KMS-11 (cell line): ENCODE data around the gene SCARB1.

Source experiments
- H2AFZ ChIP-seq: fragments of 200-600 bp; sonication (generic); 2 replicates; pipeline ENCODE4 v1.6.1; 2016; ENCODE audit warnings: antibody characterized with exemption, mixed run types, low read depth
- H3K27ac ChIP-seq: fragments of 200-600 bp; sonication (generic); 2 replicates; pipeline ENCODE4 v1.6.1; 2016; ENCODE audit warnings: mild to moderate bottlenecking, mixed run types
- H3K27me3 ChIP-seq: fragments of 200-600 bp; sonication (generic); 2 replicates; pipeline ENCODE4 v1.6.1; 2017; ENCODE audit warnings: mild to moderate bottlenecking, low read depth, mixed run types, moderate library complexity; ENCODE audit not compliant: insufficient read depth
- H3K36me3 ChIP-seq: fragments of 200-600 bp; sonication (generic); 2 replicates; pipeline ENCODE4 v1.6.1; 2017; ENCODE audit warnings: mild to moderate bottlenecking, mixed run types; ENCODE audit not compliant: insufficient read depth
- H3K4me1 ChIP-seq: fragments of 200-600 bp; sonication (generic); 2 replicates; pipeline ENCODE4 v1.6.1; 2016; ENCODE audit warnings: mild to moderate bottlenecking, low read depth, mixed run types; ENCODE audit not compliant: poor library complexity, severe bottlenecking
- H3K4me2 ChIP-seq: fragments of 200-600 bp; sonication (generic); 2 replicates; pipeline ENCODE4 v1.7.0; 2016; ENCODE audit warnings: mild to moderate bottlenecking, mixed run types
- H3K4me3 ChIP-seq: fragments of 200-600 bp; sonication (generic); IDR thresholded peaks from 2 replicates; pipeline ENCODE4 v1.6.1; 2017; ENCODE audit warnings: low read depth, low read length, mixed read lengths; ENCODE audit not compliant: insufficient read depth
- H3K79me2 ChIP-seq: fragments of 200-600 bp; sonication (generic); 2 replicates; pipeline ENCODE4 v1.6.1; 2016; ENCODE audit warnings: low read depth, mixed run types; ENCODE audit not compliant: insufficient read depth
- H3K9ac ChIP-seq: fragments of 200-600 bp; sonication (generic); 2 replicates; pipeline ENCODE4 v1.6.1; 2016; ENCODE audit warnings: mild to moderate bottlenecking, mixed run types
- H4K20me1 ChIP-seq: fragments of 200-600 bp; sonication (generic); 2 replicates; pipeline ENCODE4 v1.6.1; 2016; ENCODE audit warnings: mild to moderate bottlenecking, mixed run types; ENCODE audit not compliant: insufficient read depth
- TF ChIP-seq, protein P1 (sequence below): fragments of 200-600 bp; sonication (generic); conservative IDR thresholded peaks from 2 replicates; pipeline ENCODE4 v1.6.1; 2017; ENCODE audit warnings: low read depth, mild to moderate bottlenecking, antibody characterized with exemption, low read length, moderate library complexity, mixed read lengths

The SCARB1 gene

GRCh38 chr12:124809878-124810277 is 53.8 kb downstream of the SCARB1 start:
- H3K36me3 ChIP-seq, result no peaks in the 10 kb centered on the region; the same call in 1 of the 2 replicates
- no peak overlapping the region for H3K9ac ChIP-seq
- H3K4me3 ChIP-seq, result no peak overlapping the region
- H3K4me2 ChIP-seq, result no peak overlapping the region
- H3K27ac ChIP-seq, result no peak overlapping the region
- H2AFZ ChIP-seq, result no peak overlapping the region
- no peaks in the 10 kb centered on the region for H3K27me3 ChIP-seq
- no peaks in the 10 kb centered on the region for H3K4me1 ChIP-seq
- TF ChIP-seq, protein P1, sequence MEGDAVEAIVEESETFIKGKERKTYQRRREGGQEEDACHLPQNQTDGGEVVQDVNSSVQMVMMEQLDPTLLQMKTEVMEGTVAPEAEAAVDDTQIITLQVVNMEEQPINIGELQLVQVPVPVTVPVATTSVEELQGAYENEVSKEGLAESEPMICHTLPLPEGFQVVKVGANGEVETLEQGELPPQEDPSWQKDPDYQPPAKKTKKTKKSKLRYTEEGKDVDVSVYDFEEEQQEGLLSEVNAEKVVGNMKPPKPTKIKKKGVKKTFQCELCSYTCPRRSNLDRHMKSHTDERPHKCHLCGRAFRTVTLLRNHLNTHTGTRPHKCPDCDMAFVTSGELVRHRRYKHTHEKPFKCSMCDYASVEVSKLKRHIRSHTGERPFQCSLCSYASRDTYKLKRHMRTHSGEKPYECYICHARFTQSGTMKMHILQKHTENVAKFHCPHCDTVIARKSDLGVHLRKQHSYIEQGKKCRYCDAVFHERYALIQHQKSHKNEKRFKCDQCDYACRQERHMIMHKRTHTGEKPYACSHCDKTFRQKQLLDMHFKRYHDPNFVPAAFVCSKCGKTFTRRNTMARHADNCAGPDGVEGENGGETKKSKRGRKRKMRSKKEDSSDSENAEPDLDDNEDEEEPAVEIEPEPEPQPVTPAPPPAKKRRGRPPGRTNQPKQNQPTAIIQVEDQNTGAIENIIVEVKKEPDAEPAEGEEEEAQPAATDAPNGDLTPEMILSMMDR, result no peak
- H3K79me2 ChIP-seq, result no peaks in the 10 kb centered on the region
- no peaks in the 10 kb centered on the region for H4K20me1 ChIP-seq

DNA sequence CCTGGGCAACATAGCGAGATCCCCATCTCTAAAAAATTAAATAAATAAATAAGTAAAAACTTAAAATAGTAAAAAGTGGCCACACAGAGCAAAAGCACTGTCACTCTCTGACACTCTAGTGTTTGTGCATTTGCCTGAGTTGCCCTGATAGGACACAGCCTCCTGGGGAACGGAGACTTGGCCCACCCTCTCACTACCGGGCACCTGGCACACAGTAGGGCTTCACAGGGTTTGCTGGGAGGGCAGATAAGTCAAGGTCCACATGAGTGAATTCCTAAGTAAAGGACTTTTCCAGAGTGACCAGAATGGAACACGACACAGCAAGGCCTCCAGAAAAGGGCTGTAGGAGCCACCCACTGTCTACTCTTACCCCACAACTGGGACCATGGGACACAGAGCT is 54.3 kb downstream of the SCARB1 start:
- H3K4me2 ChIP-seq, result no peak overlapping the region
- H4K20me1 ChIP-seq, result no peaks in the 10 kb centered on the region
- H3K9ac ChIP-seq, result no peak overlapping the region
- TF ChIP-seq, protein P1, result no peak
- no peak overlapping the region for H2AFZ ChIP-seq
- H3K36me3 ChIP-seq, result no peaks in the 10 kb centered on the region; the same call in 1 of the 2 replicates
- no peak overlapping the region for H3K27ac ChIP-seq
- no peaks in the 10 kb centered on the region for H3K27me3 ChIP-seq
- H3K79me2 ChIP-seq, result no peaks in the 10 kb centered on the region
- no peaks in the 10 kb centered on the region for H3K4me1 ChIP-seq
- H3K4me3 ChIP-seq, result no peak overlapping the region

DNA sequence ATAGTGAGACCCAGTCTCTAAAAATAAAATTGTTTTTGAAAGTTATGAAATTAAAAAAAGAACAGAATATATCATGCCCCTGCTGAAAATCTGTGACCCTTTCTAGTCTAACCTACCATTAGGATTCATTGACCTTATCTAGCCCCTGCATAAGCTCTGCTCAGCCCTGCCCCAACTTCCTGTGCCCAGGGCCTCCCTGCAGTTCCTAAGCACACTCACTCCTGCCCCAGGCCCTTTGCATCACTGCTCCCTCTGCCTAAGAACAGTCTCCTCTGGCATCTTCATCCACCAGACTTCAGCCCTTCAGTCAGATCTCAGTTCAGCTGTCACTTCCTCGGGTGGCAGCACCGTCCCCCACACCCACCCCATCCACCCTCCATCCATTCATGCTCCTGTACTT is 55.4 kb downstream of the SCARB1 start:
- Histone ChIP-seq H4K20me1 (no peaks in the 10 kb centered on the region), H3K4me1 (no peaks in the 10 kb centered on the region), H3K79me2 (no peaks in the 10 kb centered on the region), H3K27me3 (no peaks in the 10 kb centered on the region), H2AFZ (no peak overlapping the region), H3K4me2 (no peak overlapping the region), H3K27ac (no peak overlapping the region), H3K4me3 (no peak overlapping the region), H3K36me3 (no peaks in the 10 kb centered on the region; the same call in 1 of the 2 replicates), H3K9ac (no peak overlapping the region)
- TF ChIP-seq, protein P1, result no peak

DNA sequence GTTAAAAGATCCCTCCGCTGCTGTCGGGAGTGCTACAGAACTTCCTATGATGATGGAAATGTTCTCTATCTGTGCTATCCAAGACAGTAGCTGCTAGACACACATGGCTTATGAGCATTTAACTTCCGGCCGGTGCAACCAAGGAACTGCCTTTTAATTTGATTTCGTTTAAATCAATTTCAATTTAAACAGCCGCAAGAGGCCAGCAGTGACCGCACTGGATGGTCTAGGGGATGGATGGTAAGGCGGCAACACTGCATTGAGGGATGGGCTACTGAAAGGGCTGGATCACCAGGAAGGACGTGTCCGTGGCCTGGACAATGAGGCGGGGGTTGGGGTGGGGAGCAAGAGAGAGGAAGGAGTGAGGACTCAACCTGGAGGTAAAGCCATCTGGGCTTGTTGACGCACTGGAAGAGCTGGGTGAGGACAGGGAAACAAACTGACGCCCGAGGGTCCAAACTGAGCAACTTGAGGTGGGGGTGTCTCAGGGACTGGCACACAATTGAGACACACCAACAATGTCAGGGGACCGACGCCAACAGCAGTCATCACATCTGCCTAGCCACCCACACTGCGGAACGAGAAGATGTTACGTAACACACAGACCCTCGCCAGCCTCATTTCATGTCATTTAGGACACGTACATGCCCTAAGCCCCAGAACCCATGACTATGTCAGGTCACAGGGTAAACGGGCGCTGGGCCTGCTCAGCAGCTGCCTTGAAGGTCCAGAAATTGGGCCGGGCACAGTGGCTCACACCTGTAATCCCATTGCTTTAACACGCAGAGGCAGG is 57.6 kb downstream of the SCARB1 start:
- Histone ChIP-seq H3K27me3 (no peaks in the 10 kb centered on the region), H3K79me2 (no peaks in the 10 kb centered on the region), H3K4me1 (no peaks in the 10 kb centered on the region), H2AFZ (no peak overlapping the region), H3K4me3 (no peak overlapping the region), H3K9ac (no peak overlapping the region), H3K27ac (no peak overlapping the region), H4K20me1 (no peaks in the 10 kb centered on the region), H3K4me2 (no peak overlapping the region), H3K36me3 (no peaks in the 10 kb centered on the region)
- TF ChIP-seq, protein P1, result no peak
